Measurements from ENCODE around the gene AFF3. TPM values are rescaled to one million over a fixed set of nuclear protein-coding genes. Genes with fewer than 3 reads are reported as not detected.
A peak's percentile ranks its signal among the peaks of the same experiment; 100 is the strongest.

The AFF3 gene
- total RNA-seq, 1 donor from 2014 or later: 20.9 TPM

DNA sequence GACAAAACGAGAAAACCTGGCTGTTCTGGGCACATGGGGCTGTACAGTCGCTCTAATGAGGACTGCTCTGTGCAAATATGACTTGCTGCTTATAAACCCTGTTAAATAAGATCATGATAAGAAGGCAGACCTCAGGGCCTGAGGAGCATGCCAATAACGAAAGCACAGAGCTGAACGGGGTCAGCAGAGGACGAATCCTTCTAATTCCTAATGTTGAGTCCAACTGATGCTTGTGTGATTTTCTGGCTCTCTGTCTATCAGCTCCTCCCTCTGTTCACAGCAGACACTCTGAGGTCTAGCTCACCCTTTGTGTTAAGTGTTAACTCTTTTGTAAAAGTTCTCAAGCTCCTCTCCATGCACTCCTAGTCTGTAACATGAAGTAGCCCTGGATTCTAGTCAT is 485.4 kb downstream of the AFF3 start:
- TF ChIP-seq, protein P1, sequence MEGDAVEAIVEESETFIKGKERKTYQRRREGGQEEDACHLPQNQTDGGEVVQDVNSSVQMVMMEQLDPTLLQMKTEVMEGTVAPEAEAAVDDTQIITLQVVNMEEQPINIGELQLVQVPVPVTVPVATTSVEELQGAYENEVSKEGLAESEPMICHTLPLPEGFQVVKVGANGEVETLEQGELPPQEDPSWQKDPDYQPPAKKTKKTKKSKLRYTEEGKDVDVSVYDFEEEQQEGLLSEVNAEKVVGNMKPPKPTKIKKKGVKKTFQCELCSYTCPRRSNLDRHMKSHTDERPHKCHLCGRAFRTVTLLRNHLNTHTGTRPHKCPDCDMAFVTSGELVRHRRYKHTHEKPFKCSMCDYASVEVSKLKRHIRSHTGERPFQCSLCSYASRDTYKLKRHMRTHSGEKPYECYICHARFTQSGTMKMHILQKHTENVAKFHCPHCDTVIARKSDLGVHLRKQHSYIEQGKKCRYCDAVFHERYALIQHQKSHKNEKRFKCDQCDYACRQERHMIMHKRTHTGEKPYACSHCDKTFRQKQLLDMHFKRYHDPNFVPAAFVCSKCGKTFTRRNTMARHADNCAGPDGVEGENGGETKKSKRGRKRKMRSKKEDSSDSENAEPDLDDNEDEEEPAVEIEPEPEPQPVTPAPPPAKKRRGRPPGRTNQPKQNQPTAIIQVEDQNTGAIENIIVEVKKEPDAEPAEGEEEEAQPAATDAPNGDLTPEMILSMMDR (conservative IDR thresholded peaks at IDR 0.05): no peak
- Mint-ChIP-seq H3K4me1 (peaks cover 38% of the 10 kb centered on the region), H3K36me3 (ENCODE audit: low read depth) (peaks cover 5% of the 10 kb centered on the region), H3K27me3 (ENCODE audit: low read depth) (no peaks in the 10 kb centered on the region), H3K27ac (ENCODE audit: unreplicated experiment) (no peak overlapping the region), H3K4me3 (no peak overlapping the region), H3K9me3 (no peaks in the 10 kb centered on the region)
- no peak for DNase-seq (ENCODE audit: low read depth, low spot score)

DNA sequence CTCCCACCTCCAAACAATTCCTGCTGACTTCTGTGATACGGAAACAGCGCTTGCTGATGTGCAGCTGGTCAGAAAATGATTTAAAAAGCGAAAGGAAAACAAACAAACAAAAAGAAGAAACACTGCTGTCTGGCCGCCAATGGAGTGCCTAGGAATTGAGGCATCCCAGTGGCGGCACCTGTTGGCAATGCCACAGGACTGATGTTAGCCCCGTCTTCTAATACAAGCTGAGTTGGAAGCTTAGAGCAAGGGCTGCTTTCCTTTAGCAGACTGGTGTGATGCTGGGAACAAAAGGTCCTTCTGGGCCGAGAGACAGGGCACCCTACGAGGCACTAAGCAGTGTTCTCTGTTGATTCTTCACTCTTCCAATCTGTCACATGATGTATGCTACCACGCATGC is 489.0 kb downstream of the AFF3 start:
- H3K27ac Mint-ChIP-seq (ENCODE audit: unreplicated experiment): peak overlapping the region; percentile 36
- TF ChIP-seq, protein P1 (conservative IDR thresholded peaks at IDR 0.05): no peak
- H3K9me3 Mint-ChIP-seq: no peaks in the 10 kb centered on the region
- DNase-seq (ENCODE audit: low read depth, low spot score): no peak
- H3K36me3 Mint-ChIP-seq (ENCODE audit: low read depth): no peaks in the 10 kb centered on the region
- no peak overlapping the region for H3K4me3 Mint-ChIP-seq
- peaks cover 45% of the 10 kb centered on the region for H3K4me1 Mint-ChIP-seq
- no peaks in the 10 kb centered on the region for H3K27me3 Mint-ChIP-seq (ENCODE audit: low read depth)

DNA sequence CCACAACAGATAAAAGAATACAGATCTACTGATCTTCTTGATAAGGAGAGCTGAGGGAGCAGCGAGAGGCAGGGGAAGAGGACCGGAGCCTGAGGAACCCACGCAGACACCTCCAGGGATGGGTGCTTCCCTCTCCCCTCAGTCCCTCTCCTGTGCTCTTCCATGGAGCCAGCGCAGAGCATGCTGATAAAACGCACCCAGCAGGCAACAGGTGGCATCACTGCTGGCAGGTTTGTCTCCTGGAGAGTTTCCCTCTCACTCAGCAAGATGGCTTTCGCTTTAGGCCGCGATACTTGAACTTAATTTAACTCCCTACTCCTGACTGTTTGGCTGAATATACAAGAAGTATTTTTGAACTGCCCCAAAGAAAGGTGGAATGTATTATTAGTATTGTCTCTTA is 489.5 kb downstream of the AFF3 start:
- TF ChIP-seq, protein P1 (conservative IDR thresholded peaks at IDR 0.05): no peak
- H3K4me3 Mint-ChIP-seq: no peak overlapping the region
- DNase-seq (ENCODE audit: low read depth, low spot score): no peak
- H3K27ac Mint-ChIP-seq (ENCODE audit: unreplicated experiment): no peak overlapping the region
- no peaks in the 10 kb centered on the region for H3K36me3 Mint-ChIP-seq (ENCODE audit: low read depth)
- H3K9me3 Mint-ChIP-seq: no peaks in the 10 kb centered on the region
- peaks cover 49% of the 10 kb centered on the region for H3K4me1 Mint-ChIP-seq
- no peaks in the 10 kb centered on the region for H3K27me3 Mint-ChIP-seq (ENCODE audit: low read depth)

DNA sequence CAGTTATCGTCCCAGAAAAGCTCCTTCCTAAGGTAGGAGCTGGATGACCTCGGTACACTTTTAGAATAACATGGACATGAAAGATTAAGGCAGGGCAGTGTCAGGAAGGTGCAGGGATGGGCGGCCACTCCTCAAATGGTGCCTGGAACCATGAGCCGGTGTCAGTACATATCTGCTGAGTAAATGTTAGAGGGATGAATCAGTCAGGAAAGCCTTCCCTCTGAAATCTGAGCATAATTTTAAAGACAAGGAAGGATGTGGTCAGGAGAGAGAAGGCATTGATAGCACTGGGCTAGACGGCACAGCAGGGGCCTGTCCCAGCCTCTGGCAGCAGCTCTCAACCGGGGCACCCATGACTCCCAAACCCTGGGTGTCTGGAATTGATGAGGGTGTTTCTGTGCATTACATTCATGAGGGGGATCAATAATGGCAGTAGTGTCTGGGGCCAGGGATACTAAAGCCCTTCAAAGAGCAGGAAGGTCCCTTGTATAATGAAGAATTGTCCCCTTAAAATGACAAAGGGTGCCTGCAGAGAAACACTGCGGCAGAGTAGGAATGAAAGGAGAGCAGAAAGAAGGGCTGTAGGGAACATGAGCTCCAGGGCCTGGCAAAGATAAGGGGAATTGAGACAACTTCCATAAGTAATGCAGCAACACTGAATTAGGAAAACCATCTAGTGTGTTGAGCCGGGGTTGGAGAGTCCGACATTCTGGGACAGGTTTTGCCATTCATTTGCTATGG is 490.3 kb downstream of the AFF3 start:
- Mint-ChIP-seq H3K4me3 (no peak overlapping the region), H3K27ac (ENCODE audit: unreplicated experiment) (peak overlapping the region; percentile 25), H3K27me3 (ENCODE audit: low read depth) (no peaks in the 10 kb centered on the region), H3K9me3 (no peaks in the 10 kb centered on the region), H3K4me1 (peaks cover 47% of the 10 kb centered on the region), H3K36me3 (ENCODE audit: low read depth) (no peaks in the 10 kb centered on the region)
- TF ChIP-seq, protein P1 (conservative IDR thresholded peaks at IDR 0.05): no peak
- DNase-seq (ENCODE audit: low read depth, low spot score): no peak

DNA sequence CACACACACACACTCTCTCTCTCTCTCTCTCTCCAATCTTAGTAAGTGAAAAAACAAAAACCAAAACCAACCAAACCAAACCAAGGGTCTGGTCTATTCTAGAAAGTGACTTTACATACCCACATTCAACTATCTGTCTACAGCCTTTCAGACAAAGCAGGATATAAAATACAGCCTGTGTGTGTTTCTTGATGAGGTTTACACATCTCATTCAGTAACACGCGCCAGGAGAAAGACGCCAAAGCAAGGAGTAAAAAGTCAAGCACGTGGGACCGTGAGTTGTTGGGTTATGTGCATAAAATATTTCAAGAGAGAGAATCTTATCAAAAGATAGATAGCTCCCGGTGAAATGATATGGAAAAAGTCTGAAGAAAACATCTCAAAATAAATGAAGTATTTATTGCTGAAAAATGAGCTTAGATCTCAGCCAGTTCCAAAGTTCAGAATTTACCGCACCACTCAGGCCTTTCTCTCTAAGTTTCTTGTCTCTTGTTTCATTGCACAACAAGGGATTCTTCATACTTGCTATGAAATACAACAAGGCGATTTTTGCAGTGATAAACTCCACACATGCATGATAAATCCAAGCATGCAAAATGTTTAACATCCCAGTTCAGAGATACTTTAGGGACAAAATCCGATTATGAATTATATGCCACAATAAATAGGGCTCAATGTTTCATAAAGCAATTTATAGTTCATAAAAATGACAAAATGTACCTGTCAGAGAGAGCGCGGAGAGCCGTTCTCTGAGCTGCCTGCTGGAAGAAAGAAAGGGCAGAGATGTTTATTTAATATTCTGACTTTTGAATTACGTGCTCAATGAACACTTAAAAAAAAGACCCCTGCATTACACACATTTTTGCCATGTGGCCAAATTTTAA is 493.2 kb downstream of the AFF3 start:
- no peaks in the 10 kb centered on the region for H3K36me3 Mint-ChIP-seq (ENCODE audit: low read depth)
- no peak overlapping the region for H3K27ac Mint-ChIP-seq (ENCODE audit: unreplicated experiment)
- H3K9me3 Mint-ChIP-seq: no peaks in the 10 kb centered on the region
- peaks cover 29% of the 10 kb centered on the region for H3K4me1 Mint-ChIP-seq
- TF ChIP-seq, protein P1 (conservative IDR thresholded peaks at IDR 0.05): no peak
- no peak for DNase-seq (ENCODE audit: low read depth, low spot score)
- H3K4me3 Mint-ChIP-seq: no peak overlapping the region
- H3K27me3 Mint-ChIP-seq (ENCODE audit: low read depth): no peaks in the 10 kb centered on the region
